Astrocyte (in vitro differentiated cells and primary cell): ENCODE data around the gene SDF2L1.

Source experiments
- EZH2 ChIP-seq: IDR thresholded peaks from 2 replicates; pipeline ENCODE4 v1.6.1; 2012; ENCODE audit warnings: mild to moderate bottlenecking, low read length, inconsistent platforms; ENCODE audit not compliant: insufficient read depth
- TF ChIP-seq, protein P1 (sequence below): IDR thresholded peaks from 2 replicates; pipeline ENCODE4 v1.5.1; 2011; ENCODE audit warnings: low read depth, mild to moderate bottlenecking, inconsistent platforms, low read length, moderate library complexity; ENCODE audit not compliant: insufficient read depth

DNA sequence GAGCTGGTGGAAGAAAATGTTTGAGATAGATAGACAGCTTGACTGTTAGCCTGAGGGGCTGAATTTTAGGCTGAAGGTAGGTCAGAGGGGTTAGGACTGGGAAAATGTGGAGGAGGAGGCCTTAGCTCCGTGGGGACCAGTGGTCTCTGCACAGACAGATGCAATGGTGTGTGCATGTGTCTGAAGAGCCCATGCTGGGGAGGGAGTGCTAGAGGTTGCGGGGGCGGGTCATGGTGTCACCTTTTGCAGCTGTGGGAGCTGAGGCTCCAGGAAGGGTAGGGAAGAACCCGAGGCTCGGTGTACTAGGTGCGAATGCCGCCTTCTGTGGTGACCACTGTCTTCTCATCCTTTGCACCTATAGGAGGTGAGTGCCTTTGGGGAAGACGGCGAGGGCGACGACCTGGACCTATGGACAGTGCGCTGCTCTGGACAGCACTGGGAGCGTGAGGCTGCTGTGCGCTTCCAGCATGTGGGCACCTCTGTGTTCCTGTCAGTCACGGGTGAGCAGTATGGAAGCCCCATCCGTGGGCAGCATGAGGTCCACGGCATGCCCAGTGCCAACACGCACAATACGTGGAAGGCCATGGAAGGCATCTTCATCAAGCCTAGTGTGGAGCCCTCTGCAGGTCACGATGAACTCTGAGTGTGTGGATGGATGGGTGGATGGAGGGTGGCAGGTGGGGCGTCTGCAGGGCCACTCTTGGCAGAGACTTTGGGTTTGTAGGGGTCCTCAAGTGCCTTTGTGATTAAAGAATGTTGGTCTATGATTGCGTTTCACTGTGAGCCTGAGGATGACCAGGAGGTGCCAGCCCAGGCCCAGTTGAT lies 1.6 kb downstream of the SDF2L1 start:
- TF ChIP-seq, protein P1, sequence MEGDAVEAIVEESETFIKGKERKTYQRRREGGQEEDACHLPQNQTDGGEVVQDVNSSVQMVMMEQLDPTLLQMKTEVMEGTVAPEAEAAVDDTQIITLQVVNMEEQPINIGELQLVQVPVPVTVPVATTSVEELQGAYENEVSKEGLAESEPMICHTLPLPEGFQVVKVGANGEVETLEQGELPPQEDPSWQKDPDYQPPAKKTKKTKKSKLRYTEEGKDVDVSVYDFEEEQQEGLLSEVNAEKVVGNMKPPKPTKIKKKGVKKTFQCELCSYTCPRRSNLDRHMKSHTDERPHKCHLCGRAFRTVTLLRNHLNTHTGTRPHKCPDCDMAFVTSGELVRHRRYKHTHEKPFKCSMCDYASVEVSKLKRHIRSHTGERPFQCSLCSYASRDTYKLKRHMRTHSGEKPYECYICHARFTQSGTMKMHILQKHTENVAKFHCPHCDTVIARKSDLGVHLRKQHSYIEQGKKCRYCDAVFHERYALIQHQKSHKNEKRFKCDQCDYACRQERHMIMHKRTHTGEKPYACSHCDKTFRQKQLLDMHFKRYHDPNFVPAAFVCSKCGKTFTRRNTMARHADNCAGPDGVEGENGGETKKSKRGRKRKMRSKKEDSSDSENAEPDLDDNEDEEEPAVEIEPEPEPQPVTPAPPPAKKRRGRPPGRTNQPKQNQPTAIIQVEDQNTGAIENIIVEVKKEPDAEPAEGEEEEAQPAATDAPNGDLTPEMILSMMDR, result no peak
- TF ChIP-seq EZH2, result no peak
